WTC11 (cell line): ENCODE measurements around the gene TMEM174. TPM values are rescaled to one million over a fixed set of nuclear protein-coding genes. Genes with fewer than 3 reads are reported as not detected.

Experiments used
- ATAC-seq: fragments of 200-7000 bp; cut with Tn5 transposase; 2 replicates; pipeline ENCODE4 v1.10.0; 2021; ENCODE audit warnings: mild to moderate bottlenecking, moderate library complexity
- CTCF ChIA-PET: fragments of 300-600 bp; sonication (Branson Sonifier 250); formaldehyde crosslinking; loops from one replicate; lab custom pipeline; 2021; ENCODE audit warnings: antibody characterized with exemption; lab: Charles Lee
- POLR2A ChIA-PET: fragments of 350-600 bp; sonication (Branson Sonifier 250); formaldehyde crosslinking; loops from one replicate; lab custom pipeline; 2021; ENCODE audit warnings: antibody characterized with exemption; lab: Charles Lee
- DNase-seq: peaks from one replicate; pipeline ENCODE4 v3.0.0; 2021; ENCODE audit warnings: low spot score
- H3K27ac Mint-ChIP-seq: 2 replicates; pipeline ENCODE4 v1.8.0; 2021; ENCODE audit warnings: mixed read lengths
- H3K27me3 Mint-ChIP-seq: 2 replicates; pipeline ENCODE4 v1.8.0; 2021; ENCODE audit warnings: low read depth, mild to moderate bottlenecking, moderate library complexity, mixed read lengths
- H3K36me3 Mint-ChIP-seq: 2 replicates; pipeline ENCODE4 v1.8.0; 2021; ENCODE audit warnings: mixed read lengths
- H3K4me1 Mint-ChIP-seq: 2 replicates; pipeline ENCODE4 v1.8.0; 2022; ENCODE audit warnings: mixed read lengths
- H3K4me3 Mint-ChIP-seq: 2 replicates; pipeline ENCODE4 v1.8.0; 2021; ENCODE audit warnings: mild to moderate bottlenecking, moderate library complexity, mixed read lengths
- H3K9me3 Mint-ChIP-seq: 2 replicates; pipeline ENCODE4 v1.8.0; 2021; ENCODE audit warnings: mixed read lengths
- CBFB ChIP-seq: sonication (generic); formaldehyde crosslinking; IDR thresholded peaks from 2 replicates; pipeline ENCODE4 v1.8.1; 2022; ENCODE audit warnings: mild to moderate bottlenecking, low read depth, missing genetic modification reagents
- CTCF ChIP-seq: fragments of 200-600 bp; IDR thresholded peaks from 2 replicates; pipeline ENCODE4 v1.8.0; 2022; ENCODE audit warnings: antibody characterized with exemption
- ELF4 ChIP-seq: sonication (generic); formaldehyde crosslinking; IDR thresholded peaks from 2 replicates; pipeline ENCODE4 v1.8.1; 2022; ENCODE audit warnings: low read depth, mild to moderate bottlenecking, moderate library complexity, missing genetic modification reagents
- ETV6 ChIP-seq: sonication (generic); formaldehyde crosslinking; IDR thresholded peaks from 2 replicates; pipeline ENCODE4 v1.8.1; 2022; ENCODE audit warnings: mild to moderate bottlenecking, missing genetic modification reagents
- FOXP1 ChIP-seq: sonication (generic); formaldehyde crosslinking; IDR thresholded peaks from 2 replicates; pipeline ENCODE4 v1.8.0; 2022; ENCODE audit warnings: missing genetic modification reagents, mild to moderate bottlenecking, moderate library complexity, borderline replicate concordance
- IRF2 ChIP-seq: sonication (generic); formaldehyde crosslinking; IDR thresholded peaks from 2 replicates; pipeline ENCODE4 v1.8.0; 2022; ENCODE audit warnings: low read depth, missing genetic modification reagents, borderline replicate concordance
- MAX ChIP-seq: sonication (generic); formaldehyde crosslinking; IDR thresholded peaks from 2 replicates; pipeline ENCODE4 v1.8.0; 2022; ENCODE audit warnings: mild to moderate bottlenecking, missing genetic modification reagents
- SP1 ChIP-seq: sonication (generic); formaldehyde crosslinking; conservative IDR thresholded peaks from 2 replicates; pipeline ENCODE4 v1.8.1; 2022; ENCODE audit warnings: missing genetic modification reagents
- USF2 ChIP-seq: sonication (generic); formaldehyde crosslinking; IDR thresholded peaks from 2 replicates; pipeline ENCODE4 v1.8.1; 2023; ENCODE audit warnings: mild to moderate bottlenecking, missing genetic modification reagents, moderate library complexity
- total RNA-seq: library from RNA; stranded (reverse); gene quantifications from 3 replicates; pipeline ENCODE4 v1.2.3, GENCODE V29; 2021
- TF ChIP-seq, protein P1 (sequence below): sonication (generic); formaldehyde crosslinking; IDR thresholded peaks from 2 replicates; pipeline ENCODE4 v1.8.0; 2023; ENCODE audit warnings: missing genetic modification reagents, mild to moderate bottlenecking, borderline replicate concordance
- TF ChIP-seq, protein P2 (sequence below): sonication (generic); formaldehyde crosslinking; IDR thresholded peaks from 2 replicates; pipeline ENCODE4 v1.8.0; 2022; ENCODE audit warnings: mild to moderate bottlenecking, missing genetic modification reagents
- TF ChIP-seq, protein P3 (sequence below): sonication (generic); formaldehyde crosslinking; IDR thresholded peaks from 2 replicates; pipeline ENCODE4 v1.8.1; 2022; ENCODE audit warnings: mild to moderate bottlenecking, moderate library complexity, missing genetic modification reagents
- TF ChIP-seq, protein P4 (sequence below): sonication (generic); formaldehyde crosslinking; IDR thresholded peaks from 2 replicates; pipeline ENCODE4 v1.8.1; 2023; ENCODE audit warnings: mild to moderate bottlenecking, moderate library complexity, missing genetic modification reagents

TMEM174 gene
- total RNA-seq, 1 experiment from 2014 or later = not detected

DNA sequence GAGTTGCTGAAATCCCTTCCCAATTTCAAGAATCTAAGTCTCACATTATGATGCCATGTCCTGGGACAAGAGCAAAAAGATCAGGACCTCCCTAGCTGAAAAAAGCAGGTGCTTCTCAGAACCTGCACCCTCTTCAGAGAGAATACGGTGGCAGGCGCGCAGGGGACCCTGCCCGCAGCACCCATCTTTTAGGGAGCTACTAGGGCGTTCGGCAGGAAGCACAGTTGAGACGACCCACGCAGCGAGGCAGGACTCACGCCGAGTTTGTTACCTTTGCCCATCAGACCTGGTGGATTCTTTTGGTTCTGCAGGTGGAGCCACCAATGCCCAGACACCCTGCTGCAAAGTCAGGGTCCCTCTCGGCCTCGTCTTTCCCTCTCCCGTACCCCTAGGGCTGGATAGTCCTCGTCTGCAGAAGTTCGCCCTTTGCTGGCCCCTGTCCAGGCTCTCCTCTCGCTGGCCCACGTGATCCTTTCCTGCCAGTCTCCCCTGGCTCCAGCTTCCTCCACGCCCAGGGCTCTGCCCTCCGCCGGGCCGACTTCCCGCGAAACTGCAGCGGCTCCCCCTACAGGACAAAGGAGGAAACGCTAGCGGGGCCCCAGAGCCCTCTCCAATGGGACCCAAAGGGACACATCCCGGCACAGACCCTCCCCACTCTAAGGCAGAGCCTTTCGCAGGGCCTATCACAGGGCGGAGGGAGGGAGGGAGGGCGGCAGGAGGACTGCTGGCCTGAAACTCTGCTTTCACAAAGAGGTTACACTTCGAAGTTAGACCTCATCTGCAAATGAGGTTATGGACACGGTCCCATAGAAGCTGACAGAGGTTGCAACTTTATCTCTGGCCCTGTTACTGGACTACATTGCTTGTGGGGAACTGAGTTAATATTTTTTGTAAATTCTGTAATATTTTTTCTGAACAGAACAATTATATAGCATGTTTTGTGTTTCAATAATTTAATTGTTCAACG lies 28.8 kb downstream of the TMEM174 start:
- Mint-ChIP-seq H3K36me3 (peaks cover 2% of the 10 kb centered on the region), H3K4me1 (peaks cover 9% of the 10 kb centered on the region), H3K4me3 (no peak overlapping the region), H3K27me3 (peaks cover 33% of the 10 kb centered on the region), H3K9me3 (peaks cover 10% of the 10 kb centered on the region), H3K27ac (no peak overlapping the region)
- ChIA-PET CTCF (interaction anchor here (0.5 to 3.4 kb wide), 61 partner anchors 9 to 491 kb away, joined by 3 to 88 read pairs (median 4); partner anchors contain the start of genes FCHO2, FOXD1 and TMEM171), POLR2A (no interaction called here)
- peak; percentile 96 for DNase-seq
- peak; percentile 99 for ATAC-seq
- TF ChIP-seq, protein P1, sequence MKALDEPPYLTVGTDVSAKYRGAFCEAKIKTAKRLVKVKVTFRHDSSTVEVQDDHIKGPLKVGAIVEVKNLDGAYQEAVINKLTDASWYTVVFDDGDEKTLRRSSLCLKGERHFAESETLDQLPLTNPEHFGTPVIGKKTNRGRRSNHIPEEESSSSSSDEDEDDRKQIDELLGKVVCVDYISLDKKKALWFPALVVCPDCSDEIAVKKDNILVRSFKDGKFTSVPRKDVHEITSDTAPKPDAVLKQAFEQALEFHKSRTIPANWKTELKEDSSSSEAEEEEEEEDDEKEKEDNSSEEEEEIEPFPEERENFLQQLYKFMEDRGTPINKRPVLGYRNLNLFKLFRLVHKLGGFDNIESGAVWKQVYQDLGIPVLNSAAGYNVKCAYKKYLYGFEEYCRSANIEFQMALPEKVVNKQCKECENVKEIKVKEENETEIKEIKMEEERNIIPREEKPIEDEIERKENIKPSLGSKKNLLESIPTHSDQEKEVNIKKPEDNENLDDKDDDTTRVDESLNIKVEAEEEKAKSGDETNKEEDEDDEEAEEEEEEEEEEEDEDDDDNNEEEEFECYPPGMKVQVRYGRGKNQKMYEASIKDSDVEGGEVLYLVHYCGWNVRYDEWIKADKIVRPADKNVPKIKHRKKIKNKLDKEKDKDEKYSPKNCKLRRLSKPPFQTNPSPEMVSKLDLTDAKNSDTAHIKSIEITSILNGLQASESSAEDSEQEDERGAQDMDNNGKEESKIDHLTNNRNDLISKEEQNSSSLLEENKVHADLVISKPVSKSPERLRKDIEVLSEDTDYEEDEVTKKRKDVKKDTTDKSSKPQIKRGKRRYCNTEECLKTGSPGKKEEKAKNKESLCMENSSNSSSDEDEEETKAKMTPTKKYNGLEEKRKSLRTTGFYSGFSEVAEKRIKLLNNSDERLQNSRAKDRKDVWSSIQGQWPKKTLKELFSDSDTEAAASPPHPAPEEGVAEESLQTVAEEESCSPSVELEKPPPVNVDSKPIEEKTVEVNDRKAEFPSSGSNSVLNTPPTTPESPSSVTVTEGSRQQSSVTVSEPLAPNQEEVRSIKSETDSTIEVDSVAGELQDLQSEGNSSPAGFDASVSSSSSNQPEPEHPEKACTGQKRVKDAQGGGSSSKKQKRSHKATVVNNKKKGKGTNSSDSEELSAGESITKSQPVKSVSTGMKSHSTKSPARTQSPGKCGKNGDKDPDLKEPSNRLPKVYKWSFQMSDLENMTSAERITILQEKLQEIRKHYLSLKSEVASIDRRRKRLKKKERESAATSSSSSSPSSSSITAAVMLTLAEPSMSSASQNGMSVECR (CRISPR knock-in tag) = 0 out of 2 replicates have a peak, but pooled peaks have one; percentile 29
- TF ChIP-seq SP1 (CRISPR knock-in tag) = 0 out of 2 replicates have a peak, but pooled peaks have one; percentile 26
- no peak for TF ChIP-seq IRF2 (CRISPR knock-in tag)
- peak; percentile 79; the same call in 1 of the 2 replicates for TF ChIP-seq FOXP1 (CRISPR knock-in tag)
- TF ChIP-seq, protein P2, sequence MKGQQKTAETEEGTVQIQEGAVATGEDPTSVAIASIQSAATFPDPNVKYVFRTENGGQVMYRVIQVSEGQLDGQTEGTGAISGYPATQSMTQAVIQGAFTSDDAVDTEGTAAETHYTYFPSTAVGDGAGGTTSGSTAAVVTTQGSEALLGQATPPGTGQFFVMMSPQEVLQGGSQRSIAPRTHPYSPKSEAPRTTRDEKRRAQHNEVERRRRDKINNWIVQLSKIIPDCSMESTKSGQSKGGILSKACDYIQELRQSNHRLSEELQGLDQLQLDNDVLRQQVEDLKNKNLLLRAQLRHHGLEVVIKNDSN (CRISPR knock-in tag) = peak; percentile 95
- TF ChIP-seq, protein P3, sequence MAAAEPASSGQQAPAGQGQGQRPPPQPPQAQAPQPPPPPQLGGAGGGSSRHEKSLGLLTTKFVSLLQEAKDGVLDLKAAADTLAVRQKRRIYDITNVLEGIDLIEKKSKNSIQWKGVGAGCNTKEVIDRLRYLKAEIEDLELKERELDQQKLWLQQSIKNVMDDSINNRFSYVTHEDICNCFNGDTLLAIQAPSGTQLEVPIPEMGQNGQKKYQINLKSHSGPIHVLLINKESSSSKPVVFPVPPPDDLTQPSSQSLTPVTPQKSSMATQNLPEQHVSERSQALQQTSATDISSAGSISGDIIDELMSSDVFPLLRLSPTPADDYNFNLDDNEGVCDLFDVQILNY (CRISPR knock-in tag) = 0 out of 2 replicates have a peak, but pooled peaks have one; percentile 25
- peak; percentile 95 for TF ChIP-seq USF2 (CRISPR knock-in tag)
- peak; percentile 65; the same call in 1 of the 2 replicates for TF ChIP-seq ETV6
- TF ChIP-seq, protein P4, sequence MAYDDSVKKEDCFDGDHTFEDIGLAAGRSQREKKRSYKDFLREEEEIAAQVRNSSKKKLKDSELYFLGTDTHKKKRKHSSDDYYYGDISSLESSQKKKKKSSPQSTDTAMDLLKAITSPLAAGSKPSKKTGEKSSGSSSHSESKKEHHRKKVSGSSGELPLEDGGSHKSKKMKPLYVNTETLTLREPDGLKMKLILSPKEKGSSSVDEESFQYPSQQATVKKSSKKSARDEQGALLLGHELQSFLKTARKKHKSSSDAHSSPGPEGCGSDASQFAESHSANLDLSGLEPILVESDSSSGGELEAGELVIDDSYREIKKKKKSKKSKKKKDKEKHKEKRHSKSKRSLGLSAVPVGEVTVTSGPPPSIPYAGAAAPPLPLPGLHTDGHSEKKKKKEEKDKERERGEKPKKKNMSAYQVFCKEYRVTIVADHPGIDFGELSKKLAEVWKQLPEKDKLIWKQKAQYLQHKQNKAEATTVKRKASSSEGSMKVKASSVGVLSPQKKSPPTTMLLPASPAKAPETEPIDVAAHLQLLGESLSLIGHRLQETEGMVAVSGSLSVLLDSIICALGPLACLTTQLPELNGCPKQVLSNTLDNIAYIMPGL (CRISPR knock-in tag) = 0 out of 2 replicates have a peak, but pooled peaks have one; percentile 43
- TF ChIP-seq MAX (CRISPR knock-in tag) = peak; percentile 95
- TF ChIP-seq CBFB (CRISPR knock-in tag) = no peak
- no peak for TF ChIP-seq ELF4 (CRISPR knock-in tag)
- peak; percentile 89 for TF ChIP-seq CTCF
- TF ChIP-seq, all 79 proteins: peak for 10
